Measurements from ENCODE around the gene GALNT18.
"Not testable (repeated sequence)": the region's sequence is repeated elsewhere in the genome, so short reads cannot be mapped to it uniquely, and the experiment has no call there.

Gene GALNT18

DNA sequence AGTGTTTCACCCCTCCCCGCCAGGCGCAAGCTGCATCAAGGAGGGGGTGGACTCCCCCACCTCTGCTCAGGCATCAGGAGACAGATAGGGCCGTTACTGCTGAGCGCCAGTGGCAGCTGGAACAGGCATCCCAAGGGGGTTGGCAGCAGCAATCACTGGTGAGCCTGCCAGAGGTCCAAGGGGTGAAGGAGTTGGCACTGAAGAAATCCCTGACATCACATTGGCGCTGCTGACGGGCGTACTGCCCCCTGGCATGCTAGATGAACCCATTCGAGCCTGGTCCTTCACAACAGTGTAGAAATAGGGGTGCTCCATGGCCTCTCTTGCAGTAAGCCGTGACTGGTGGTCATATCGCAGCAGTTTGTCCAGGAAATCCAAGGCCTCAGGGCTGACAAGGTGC lies 270.0 kb downstream of the GALNT18 start:
- not testable (repeated sequence) for H3K9ac ChIP-seq (ENCODE audit: low read depth in 1 of 2, low read length in 2 of 2); H3K36me3 ChIP-seq (ENCODE audit: control insufficient read depth in 2 of 2, insufficient read depth in 2 of 2, low read length in 2 of 2); H3K4me3 ChIP-seq (ENCODE audit: low read length in 2 of 2); H3K27ac ChIP-seq (ENCODE audit: low read depth in 2 of 2, low read length in 2 of 2); H3K9me3 ChIP-seq (ENCODE audit: control insufficient read depth in 2 of 2, low read length in 2 of 2); H3K4me1 ChIP-seq (ENCODE audit: control insufficient read depth in 2 of 2, insufficient read depth in 2 of 2, low read length in 2 of 2); H3K27me3 ChIP-seq (ENCODE audit: control insufficient read depth in 2 of 2, insufficient read depth in 2 of 2, low read length in 2 of 2)

DNA sequence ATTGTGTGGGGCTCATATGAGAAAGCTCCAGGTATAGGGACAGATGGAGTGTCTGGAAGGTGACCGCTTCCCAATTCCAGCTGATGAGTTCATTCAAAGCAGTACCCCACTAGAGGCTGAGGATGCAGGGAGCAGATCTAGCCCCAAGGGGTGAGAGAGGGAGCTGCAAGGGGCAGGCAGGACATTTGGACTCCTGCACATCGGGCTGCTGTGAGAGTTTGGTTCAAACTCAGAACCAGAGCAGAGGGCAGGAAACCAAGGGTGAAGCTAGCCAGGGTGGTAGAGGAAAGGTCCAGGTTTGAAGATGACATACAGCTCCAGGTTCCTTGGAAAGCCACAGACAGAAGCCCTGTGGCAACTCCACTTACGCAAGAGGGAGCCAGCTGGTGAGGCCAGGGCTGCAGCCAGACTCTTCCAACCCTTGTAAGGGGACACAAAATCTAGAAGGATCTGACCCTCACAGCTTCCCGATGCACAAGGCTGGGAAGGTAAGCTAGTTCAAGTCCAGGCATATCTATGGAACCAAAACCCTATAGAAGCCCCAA lies 270.7 kb downstream of the GALNT18 start:
- Histone ChIP-seq H3K27ac (ENCODE audit: low read depth in 2 of 2, low read length in 2 of 2) (no peak overlapping the region), H3K36me3 (ENCODE audit: control insufficient read depth in 2 of 2, insufficient read depth in 2 of 2, low read length in 2 of 2) (no peaks in the 10 kb centered on the region), H3K4me1 (ENCODE audit: control insufficient read depth in 2 of 2, insufficient read depth in 2 of 2, low read length in 2 of 2) (no peaks in the 10 kb centered on the region), H3K4me3 (ENCODE audit: low read length in 2 of 2) (no peak overlapping the region), H3K9ac (ENCODE audit: low read depth in 1 of 2, low read length in 2 of 2) (no peak overlapping the region), H3K27me3 (ENCODE audit: control insufficient read depth in 2 of 2, insufficient read depth in 2 of 2, low read length in 2 of 2) (no peaks in the 10 kb centered on the region), H3K9me3 (ENCODE audit: control insufficient read depth in 2 of 2, low read length in 2 of 2) (no peaks in the 10 kb centered on the region)

DNA sequence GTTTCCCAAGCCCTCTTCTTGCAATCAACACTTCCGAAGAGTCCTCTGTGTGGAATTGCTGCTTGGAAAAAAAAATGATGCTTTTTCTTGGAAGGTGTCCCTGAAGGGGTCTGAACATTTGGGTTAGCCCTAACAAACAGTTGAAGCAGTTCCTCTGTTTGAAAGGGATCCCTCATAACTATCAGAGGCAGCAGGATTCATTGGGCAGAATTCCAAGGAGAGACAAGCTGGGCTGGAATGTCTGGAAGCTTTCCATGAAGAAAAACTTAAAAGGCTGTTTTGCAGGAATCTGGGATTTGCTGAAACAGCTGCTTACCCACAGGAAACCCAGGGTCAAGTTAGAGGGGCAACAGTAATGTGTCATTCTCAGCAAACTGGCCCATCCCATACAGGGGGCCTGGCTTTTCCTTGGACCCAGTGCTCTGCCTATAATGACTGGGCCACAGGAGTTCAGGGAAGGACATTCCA lies 271.9 kb downstream of the GALNT18 start:
- Histone ChIP-seq H3K9ac (ENCODE audit: low read depth in 1 of 2, low read length in 2 of 2) (no peak overlapping the region), H3K27ac (ENCODE audit: low read depth in 2 of 2, low read length in 2 of 2) (no peak overlapping the region), H3K4me3 (ENCODE audit: low read length in 2 of 2) (no peak overlapping the region), H3K27me3 (ENCODE audit: control insufficient read depth in 2 of 2, insufficient read depth in 2 of 2, low read length in 2 of 2) (no peaks in the 10 kb centered on the region), H3K4me1 (ENCODE audit: control insufficient read depth in 2 of 2, insufficient read depth in 2 of 2, low read length in 2 of 2) (no peaks in the 10 kb centered on the region), H3K36me3 (ENCODE audit: control insufficient read depth in 2 of 2, insufficient read depth in 2 of 2, low read length in 2 of 2) (no peaks in the 10 kb centered on the region), H3K9me3 (ENCODE audit: control insufficient read depth in 2 of 2, low read length in 2 of 2) (no peaks in the 10 kb centered on the region)

DNA sequence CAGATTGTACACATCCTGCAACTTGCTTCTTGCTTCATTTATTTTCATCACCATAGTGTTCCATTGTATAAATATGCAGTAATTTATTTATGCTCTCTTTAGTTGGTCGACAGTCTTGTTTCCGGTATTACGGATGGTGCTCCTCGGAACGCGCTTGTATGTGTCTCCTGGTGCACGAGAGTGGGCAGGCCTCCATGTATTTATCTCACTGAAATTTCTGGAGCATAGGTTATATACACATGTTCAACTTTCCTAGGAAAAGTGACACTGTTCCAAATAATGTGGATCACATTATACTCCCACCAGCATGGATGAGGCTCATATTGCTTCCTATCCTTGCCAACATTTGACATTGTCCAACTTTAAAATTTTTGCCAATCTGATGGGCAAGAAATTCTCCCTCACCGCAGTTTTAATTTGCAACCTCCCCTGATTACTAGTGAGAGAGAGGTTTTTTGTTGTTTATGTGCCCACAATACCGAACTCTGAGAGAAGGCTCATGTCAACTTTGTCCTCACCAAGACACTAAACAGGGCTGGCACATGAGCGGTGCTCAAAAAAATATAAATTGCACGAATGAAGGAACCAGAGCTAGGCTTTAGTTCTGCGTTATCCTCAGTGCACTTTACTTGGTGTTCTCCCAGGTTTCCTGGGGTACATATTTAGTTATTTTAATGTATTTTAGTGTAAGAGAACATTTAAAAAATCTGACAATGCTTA lies 272.5 kb downstream of the GALNT18 start:
- no peak overlapping the region for H3K4me3 ChIP-seq (ENCODE audit: low read length in 2 of 2)

DNA sequence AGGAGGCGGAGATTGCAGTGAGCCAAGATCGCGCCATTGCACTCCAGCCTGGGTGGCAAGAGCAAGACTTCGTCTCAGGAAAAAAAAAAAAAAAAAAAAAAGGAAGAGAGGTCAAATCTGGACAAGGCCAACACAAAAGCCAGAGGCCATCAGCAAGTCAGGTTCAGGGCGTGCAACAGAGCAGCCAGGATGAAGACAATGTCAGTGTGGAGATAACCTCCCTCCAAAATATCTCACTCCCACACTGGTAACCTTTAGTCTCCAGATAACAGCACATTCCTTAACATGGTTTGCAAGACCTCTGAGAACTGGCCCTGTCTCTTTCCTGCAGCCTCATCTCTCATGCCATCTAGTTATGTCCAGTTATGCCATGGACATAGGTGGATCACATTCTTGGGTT lies 273.5 kb downstream of the GALNT18 start:
- Histone ChIP-seq H3K9me3 (ENCODE audit: control insufficient read depth in 2 of 2, low read length in 2 of 2) (no peaks in the 10 kb centered on the region), H3K9ac (ENCODE audit: low read depth in 1 of 2, low read length in 2 of 2) (no peak overlapping the region), H3K4me3 (ENCODE audit: low read length in 2 of 2) (no peak overlapping the region), H3K4me1 (ENCODE audit: control insufficient read depth in 2 of 2, insufficient read depth in 2 of 2, low read length in 2 of 2) (no peaks in the 10 kb centered on the region), H3K27me3 (ENCODE audit: control insufficient read depth in 2 of 2, insufficient read depth in 2 of 2, low read length in 2 of 2) (no peaks in the 10 kb centered on the region), H3K36me3 (ENCODE audit: control insufficient read depth in 2 of 2, insufficient read depth in 2 of 2, low read length in 2 of 2) (no peaks in the 10 kb centered on the region), H3K27ac (ENCODE audit: low read depth in 2 of 2, low read length in 2 of 2) (no peak overlapping the region)

More for the DNA sequence above, 272.5 kb downstream of the GALNT18 start:
- no peak overlapping the region for H3K9ac ChIP-seq (ENCODE audit: low read depth in 1 of 2, low read length in 2 of 2)
- no peaks in the 10 kb centered on the region for H3K9me3 ChIP-seq (ENCODE audit: control insufficient read depth in 2 of 2, low read length in 2 of 2)
- no peaks in the 10 kb centered on the region for H3K27me3 ChIP-seq (ENCODE audit: control insufficient read depth in 2 of 2, insufficient read depth in 2 of 2, low read length in 2 of 2)
- no peaks in the 10 kb centered on the region for H3K36me3 ChIP-seq (ENCODE audit: control insufficient read depth in 2 of 2, insufficient read depth in 2 of 2, low read length in 2 of 2)
- H3K27ac ChIP-seq (ENCODE audit: low read depth in 2 of 2, low read length in 2 of 2): no peak overlapping the region
- H3K4me1 ChIP-seq (ENCODE audit: control insufficient read depth in 2 of 2, insufficient read depth in 2 of 2, low read length in 2 of 2): no peaks in the 10 kb centered on the region

DNA sequence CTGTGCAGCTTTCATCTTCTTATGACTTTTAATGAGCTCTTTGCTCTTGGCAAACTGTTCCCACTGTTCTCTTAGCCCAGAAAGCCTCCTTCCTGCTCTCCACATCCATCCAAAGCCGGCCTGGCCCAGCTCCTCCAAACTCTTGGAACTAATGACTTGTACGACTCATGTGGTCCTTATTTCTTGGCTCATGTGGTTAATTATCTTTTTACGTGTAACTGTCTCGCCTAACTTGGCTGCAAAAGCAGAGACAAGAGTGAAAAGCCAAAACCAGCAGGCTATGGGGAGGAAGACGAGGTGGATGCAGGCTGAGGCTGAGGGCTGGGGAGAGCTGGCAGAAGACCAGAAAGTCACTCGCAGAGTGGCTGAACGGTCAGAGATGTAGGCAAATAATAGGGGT lies 274.2 kb downstream of the GALNT18 start:
- Histone ChIP-seq H3K36me3 (ENCODE audit: control insufficient read depth in 2 of 2, insufficient read depth in 2 of 2, low read length in 2 of 2) (no peaks in the 10 kb centered on the region), H3K27me3 (ENCODE audit: control insufficient read depth in 2 of 2, insufficient read depth in 2 of 2, low read length in 2 of 2) (no peaks in the 10 kb centered on the region), H3K9me3 (ENCODE audit: control insufficient read depth in 2 of 2, low read length in 2 of 2) (no peaks in the 10 kb centered on the region), H3K4me1 (ENCODE audit: control insufficient read depth in 2 of 2, insufficient read depth in 2 of 2, low read length in 2 of 2) (no peaks in the 10 kb centered on the region), H3K4me3 (ENCODE audit: low read length in 2 of 2) (no peak overlapping the region), H3K27ac (ENCODE audit: low read depth in 2 of 2, low read length in 2 of 2) (no peak overlapping the region), H3K9ac (ENCODE audit: low read depth in 1 of 2, low read length in 2 of 2) (no peak overlapping the region)

DNA sequence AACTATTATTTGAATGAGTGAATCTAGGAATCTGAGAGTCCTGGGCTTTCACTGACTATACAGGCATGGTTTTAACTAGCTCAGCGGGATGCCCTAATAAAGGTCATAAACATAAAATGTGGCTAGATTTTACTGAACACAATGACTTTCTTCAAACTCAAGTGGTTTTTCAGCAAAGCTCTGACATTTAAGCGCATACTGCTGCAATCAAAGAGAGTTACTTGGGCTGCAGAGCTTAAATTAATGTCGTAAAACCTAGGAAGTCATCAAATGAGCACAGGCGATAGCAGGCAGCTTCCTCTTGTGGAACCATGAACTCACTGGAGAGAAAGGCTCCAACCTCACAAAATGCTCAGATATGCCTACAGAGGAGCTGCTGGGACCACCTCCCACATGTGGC lies 275.5 kb downstream of the GALNT18 start:
- H3K27ac ChIP-seq (ENCODE audit: low read depth in 2 of 2, low read length in 2 of 2): no peak overlapping the region
- no peaks in the 10 kb centered on the region for H3K27me3 ChIP-seq (ENCODE audit: control insufficient read depth in 2 of 2, insufficient read depth in 2 of 2, low read length in 2 of 2)
- H3K9ac ChIP-seq (ENCODE audit: low read depth in 1 of 2, low read length in 2 of 2): no peak overlapping the region
- H3K4me3 ChIP-seq (ENCODE audit: low read length in 2 of 2): no peak overlapping the region
- H3K9me3 ChIP-seq (ENCODE audit: control insufficient read depth in 2 of 2, low read length in 2 of 2): no peaks in the 10 kb centered on the region
- H3K4me1 ChIP-seq (ENCODE audit: control insufficient read depth in 2 of 2, insufficient read depth in 2 of 2, low read length in 2 of 2): no peaks in the 10 kb centered on the region
- no peaks in the 10 kb centered on the region for H3K36me3 ChIP-seq (ENCODE audit: control insufficient read depth in 2 of 2, insufficient read depth in 2 of 2, low read length in 2 of 2)

DNA sequence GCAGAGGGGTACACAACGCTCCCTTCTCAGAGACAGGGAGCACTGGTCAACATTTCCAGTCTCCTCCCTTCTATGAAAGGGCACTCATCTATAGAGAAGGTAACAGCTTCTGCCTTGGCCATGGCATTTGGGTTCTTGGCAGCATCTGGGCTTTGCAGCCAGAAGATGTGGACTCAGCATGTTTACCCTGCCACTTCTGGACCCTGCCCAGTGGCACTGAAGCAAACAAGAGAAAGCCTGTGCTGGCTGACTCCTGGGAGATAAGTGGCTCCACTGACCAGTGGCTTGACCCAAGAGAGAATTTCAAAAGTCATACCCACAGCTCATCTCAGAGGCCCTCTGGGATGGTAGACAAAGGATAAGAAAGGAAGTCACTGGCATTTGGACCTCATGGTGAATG lies 276.7 kb downstream of the GALNT18 start:
- no peak overlapping the region for H3K27ac ChIP-seq (ENCODE audit: low read depth in 2 of 2, low read length in 2 of 2)
- H3K9ac ChIP-seq (ENCODE audit: low read depth in 1 of 2, low read length in 2 of 2): no peak overlapping the region
- H3K36me3 ChIP-seq (ENCODE audit: control insufficient read depth in 2 of 2, insufficient read depth in 2 of 2, low read length in 2 of 2): no peaks in the 10 kb centered on the region
- no peak overlapping the region for H3K4me3 ChIP-seq (ENCODE audit: low read length in 2 of 2)
- no peaks in the 10 kb centered on the region for H3K27me3 ChIP-seq (ENCODE audit: control insufficient read depth in 2 of 2, insufficient read depth in 2 of 2, low read length in 2 of 2)
- no peaks in the 10 kb centered on the region for H3K9me3 ChIP-seq (ENCODE audit: control insufficient read depth in 2 of 2, low read length in 2 of 2)
- H3K4me1 ChIP-seq (ENCODE audit: control insufficient read depth in 2 of 2, insufficient read depth in 2 of 2, low read length in 2 of 2): no peaks in the 10 kb centered on the region

DNA sequence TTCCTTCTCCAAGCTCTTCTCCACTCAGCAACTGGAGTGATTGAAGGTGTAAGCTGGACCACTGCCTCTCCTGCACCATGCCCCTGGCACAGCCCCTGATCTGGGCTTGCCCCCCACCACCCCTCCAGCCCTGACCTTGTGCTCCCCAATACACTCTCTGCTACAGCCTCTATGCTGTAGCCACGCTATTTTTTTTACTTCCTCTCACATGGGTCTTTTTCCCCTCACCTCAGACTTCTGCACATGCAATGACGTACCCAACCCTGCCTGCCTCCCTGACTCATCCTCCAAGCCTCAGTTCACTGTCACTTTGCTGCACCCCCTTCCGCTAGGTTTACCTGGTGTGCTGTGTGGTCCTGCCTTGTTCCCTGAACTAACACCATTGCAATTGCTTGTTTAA lies 277.8 kb downstream of the GALNT18 start:
- no peaks in the 10 kb centered on the region for H3K36me3 ChIP-seq (ENCODE audit: control insufficient read depth in 2 of 2, insufficient read depth in 2 of 2, low read length in 2 of 2)
- no peaks in the 10 kb centered on the region for H3K27me3 ChIP-seq (ENCODE audit: control insufficient read depth in 2 of 2, insufficient read depth in 2 of 2, low read length in 2 of 2)
- no peaks in the 10 kb centered on the region for H3K9me3 ChIP-seq (ENCODE audit: control insufficient read depth in 2 of 2, low read length in 2 of 2)
- H3K9ac ChIP-seq (ENCODE audit: low read depth in 1 of 2, low read length in 2 of 2): no peak overlapping the region
- no peak overlapping the region for H3K27ac ChIP-seq (ENCODE audit: low read depth in 2 of 2, low read length in 2 of 2)
- H3K4me3 ChIP-seq (ENCODE audit: low read length in 2 of 2): no peak overlapping the region
- no peaks in the 10 kb centered on the region for H3K4me1 ChIP-seq (ENCODE audit: control insufficient read depth in 2 of 2, insufficient read depth in 2 of 2, low read length in 2 of 2)

DNA sequence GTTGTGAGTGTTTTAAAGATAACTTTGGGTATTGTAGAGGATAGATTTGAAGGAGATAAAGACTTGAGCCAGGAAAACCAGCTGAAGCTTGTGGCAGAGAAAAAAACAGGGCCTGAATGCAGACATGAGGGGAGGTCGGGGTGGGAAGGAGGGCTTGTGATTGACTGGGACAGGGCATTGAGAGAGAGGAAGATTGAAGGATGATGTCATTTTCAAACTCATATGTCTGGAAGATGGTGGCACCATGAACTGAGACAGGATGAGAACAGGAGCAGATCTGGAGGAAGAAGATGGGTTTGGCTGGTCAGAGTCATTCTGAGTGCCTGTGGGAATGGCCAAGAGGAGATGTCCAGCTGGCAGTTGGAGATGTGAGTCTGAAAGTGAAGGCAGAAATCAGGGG lies 283.5 kb downstream of the GALNT18 start:
- Histone ChIP-seq H3K9me3 (ENCODE audit: control insufficient read depth in 2 of 2, low read length in 2 of 2) (no peaks in the 10 kb centered on the region), H3K27ac (ENCODE audit: low read depth in 2 of 2, low read length in 2 of 2) (no peak overlapping the region), H3K9ac (ENCODE audit: low read depth in 1 of 2, low read length in 2 of 2) (no peak overlapping the region), H3K4me3 (ENCODE audit: low read length in 2 of 2) (no peak overlapping the region), H3K27me3 (ENCODE audit: control insufficient read depth in 2 of 2, insufficient read depth in 2 of 2, low read length in 2 of 2) (no peaks in the 10 kb centered on the region), H3K4me1 (ENCODE audit: control insufficient read depth in 2 of 2, insufficient read depth in 2 of 2, low read length in 2 of 2) (no peaks in the 10 kb centered on the region), H3K36me3 (ENCODE audit: control insufficient read depth in 2 of 2, insufficient read depth in 2 of 2, low read length in 2 of 2) (no peaks in the 10 kb centered on the region)

Data from mucosa of rectum (tissue), 2 donors.